H1 (cell line): Measurements from ENCODE around the gene DARS1. TPM values are rescaled to one million over a fixed set of nuclear protein-coding genes. Genes with fewer than 3 reads are reported as not detected.

ENCODE experiments used
- BACH1 ChIP-seq: IDR thresholded peaks from 2 replicates; pipeline ENCODE4 v1.6.1; 2012; ENCODE audit warnings: low read length, improper control_type of control experiment
- BCL11A ChIP-seq, 2 experiments: IDR thresholded peaks; one replicate each; pipeline ENCODE4 v1.6.1; 2011; ENCODE audit warnings: low read depth in 2 of 2, low read length in 2 of 2, mild to moderate bottlenecking in 2 of 2
- CBX5 ChIP-seq: fragments of 300-800, 300-1000 bp; sonication (generic); IDR thresholded peaks from 2 replicates; pipeline ENCODE4 v1.7.1; 2016; ENCODE audit warnings: antibody characterized with exemption, low read length, low read depth
- CEBPB ChIP-seq: IDR thresholded peaks from 2 replicates; pipeline ENCODE4 v1.6.1; 2012; ENCODE audit warnings: low read depth, low read length
- CTBP2 ChIP-seq: IDR thresholded peaks from 2 replicates; pipeline ENCODE4 v1.7.0; 2011; ENCODE audit warnings: borderline replicate concordance, mild to moderate bottlenecking, moderate library complexity, mixed read lengths, low read length; ENCODE audit not compliant: insufficient read depth, insufficient read length
- EGR1 ChIP-seq: IDR thresholded peaks from 2 replicates; pipeline ENCODE4 v1.6.1; 2011; ENCODE audit warnings: low read depth, low read length, borderline replicate concordance
- EP300 ChIP-seq, 2 experiments: IDR thresholded peaks; 1 replicate in 1 of 2; 2 replicates in 1 of 2; pipeline ENCODE4 v1.6.1; 2011 to 2012; ENCODE audit warnings: low read depth in 2 of 2, low read length in 2 of 2, mild to moderate bottlenecking in 2 of 2, borderline replicate concordance in 1 of 2, inconsistent platforms in 1 of 2, moderate library complexity in 1 of 2
- EZH2 ChIP-seq: fragments of 200-600 bp; sonication (generic); IDR thresholded peaks from 2 replicates; pipeline ENCODE4 v1.7.1; 2012; ENCODE audit warnings: low read depth, mild to moderate bottlenecking, moderate library complexity, low read length, inconsistent platforms; ENCODE audit not compliant: severe bottlenecking
- HDAC2 ChIP-seq, 2 experiments: fragments of 300-600 bp in 1 of 2; sonication (generic) in 1 of 2; IDR thresholded peaks; 2 replicates each; pipeline ENCODE4 v1.6.1; 2011 to 2012; ENCODE audit warnings: low read depth in 2 of 2, low read length in 2 of 2, mild to moderate bottlenecking in 2 of 2, moderate library complexity in 2 of 2, borderline replicate concordance in 1 of 2, inconsistent platforms in 1 of 2
- JUN ChIP-seq: IDR thresholded peaks from 2 replicates; pipeline ENCODE4 v1.6.1; 2011; ENCODE audit warnings: low read depth, mild to moderate bottlenecking, improper control_type of control experiment, low read length
- NRF1 ChIP-seq: IDR thresholded peaks from 2 replicates; pipeline ENCODE4 v1.6.1; 2011; ENCODE audit warnings: mild to moderate bottlenecking, low read depth, low read length, improper control_type of control experiment
- PHF8 ChIP-seq: fragments of 200-600 bp; sonication (generic); conservative IDR thresholded peaks from 2 replicates; pipeline ENCODE4 v1.7.1; 2012; ENCODE audit warnings: low read depth, mild to moderate bottlenecking, inconsistent platforms, low read length, moderate library complexity
- RAD21 ChIP-seq, 2 experiments: IDR thresholded peaks in 1 of 2; conservative IDR thresholded peaks in 1 of 2; 2 replicates each; pipeline ENCODE4 v1.6.1; 2011; ENCODE audit warnings: low read depth in 2 of 2, low read length in 2 of 2, improper control_type of control experiment in 1 of 2, inconsistent platforms in 1 of 2, mild to moderate bottlenecking in 1 of 2, moderate library complexity in 1 of 2
- RXRA ChIP-seq: IDR thresholded peaks from 2 replicates; pipeline ENCODE4 v1.6.1; 2011; ENCODE audit warnings: low read depth, mild to moderate bottlenecking, low read length, moderate library complexity; ENCODE audit not compliant: insufficient read depth
- SIN3A ChIP-seq, 2 experiments: IDR thresholded peaks in 1 of 2; conservative IDR thresholded peaks in 1 of 2; 2 replicates each; pipeline ENCODE4 v1.6.1; 2011 to 2012; ENCODE audit warnings: low read length in 2 of 2, improper control_type of control experiment in 1 of 2, low read depth in 1 of 2, mild to moderate bottlenecking in 1 of 2
- SIX5 ChIP-seq: IDR thresholded peaks from 2 replicates; pipeline ENCODE4 v1.6.1; 2011; ENCODE audit warnings: mild to moderate bottlenecking, low read depth, low read length
- SP1 ChIP-seq: IDR thresholded peaks from 2 replicates; pipeline ENCODE4 v1.6.1; 2011; ENCODE audit warnings: low read depth, low read length
- TAF1 ChIP-seq: IDR thresholded peaks from 2 replicates; pipeline ENCODE4 v1.6.1; 2011; ENCODE audit warnings: mild to moderate bottlenecking, low read depth, low read length
- TEAD4 ChIP-seq: IDR thresholded peaks from 2 replicates; pipeline ENCODE4 v1.6.1; 2012; ENCODE audit warnings: low read depth, low read length, inconsistent platforms, mixed read lengths
- YY1 ChIP-seq: IDR thresholded peaks from 2 replicates; pipeline ENCODE4 v1.6.1; 2011; ENCODE audit warnings: low read depth, mild to moderate bottlenecking, low read length
- polyA plus RNA-seq, 7 experiments: library from polyadenylated mRNA; depleted of rRNA in 3 of 7; stranded (reverse) in 5 of 7; unstranded in 2 of 7; fragments of >200 nt in 5 of 7; fragments of 200-250 nt in 2 of 7; gene quantifications; 1 replicate in 5 of 7; 2 replicates in 1 of 7; 4 replicates in 1 of 7; pipeline versions ENCODE4 v1.2.1 to v1.2.3, GENCODE V29; 2011 to 2013; ENCODE audit warnings: missing spikeins in 2 of 7, mixed read lengths in 2 of 7
- total RNA-seq: library from RNA; stranded (reverse); fragmentation: NEBNext Ultra II Directional; extraction: Animal tissue kit (Norgen Biotek cat#: 25700); gene quantifications from 2 replicates; pipeline ENCODE4 v1.2.1, GENCODE V29; 2021

The DARS1 gene
- total and polyA plus RNA-seq, 2 of the 8 experiments (the other 6 are each of a cell fraction or from before 2014, with no cell fraction given): 61.7 to 85.9 TPM

DNA sequence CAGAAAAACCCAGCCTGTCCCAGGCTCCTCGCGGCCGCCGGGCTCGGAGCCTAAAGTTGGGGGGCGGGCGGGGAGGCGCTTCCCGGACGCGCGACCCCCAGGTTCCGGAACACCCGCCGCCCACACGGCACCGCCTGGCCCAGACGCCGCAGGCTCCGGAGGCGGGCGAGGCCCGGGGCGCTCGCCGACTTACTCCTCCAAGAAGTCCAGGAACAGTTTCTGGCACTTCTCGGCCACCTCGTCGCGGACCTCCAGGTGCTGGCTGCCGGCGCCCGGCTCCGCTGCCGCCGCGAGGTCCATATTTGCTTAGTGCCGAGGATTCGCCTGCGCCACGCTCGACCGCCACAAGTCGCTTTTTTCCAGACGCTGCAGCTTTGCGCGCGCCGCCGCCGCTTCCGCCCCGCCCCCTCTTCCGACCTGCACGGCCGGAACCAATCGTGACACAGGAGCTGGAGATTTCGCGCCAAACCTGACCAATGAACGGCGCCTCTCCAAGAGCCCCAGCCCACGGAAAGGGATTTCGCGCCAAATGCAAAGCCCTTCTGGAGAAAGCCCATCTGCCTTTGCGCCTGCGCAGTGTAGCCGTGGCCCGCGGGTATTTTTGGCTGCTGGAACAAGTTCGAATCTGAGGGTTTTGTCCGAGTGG is 109.2 kb downstream of the DARS1 start, which contains the start of gene MCM6 (continued):
- TF ChIP-seq RXRA (no peak), RAD21 (IDR thresholded peaks at IDR 0.05 in 1 of 2, conservative IDR thresholded peaks at IDR 0.05 in 1 of 2; ENCODE audit: low read depth in 2 of 2, low read length in 2 of 2) (no peak), CEBPB (no peak), CBX5 (no peak), BACH1 (no peak), BCL11A (IDR thresholded peaks at IDR 0.05; ENCODE audit: low read depth in 2 of 2, low read length in 2 of 2) (no peak), SIN3A (conservative IDR thresholded peaks at IDR 0.05 in 1 of 2, IDR thresholded peaks at IDR 0.05 in 1 of 2; ENCODE audit: low read depth in 1 of 2, low read length in 2 of 2) (no peak), SP1 (peak; percentile 57; the same call in 1 of the 2 replicates), HDAC2 (IDR thresholded peaks at IDR 0.05; ENCODE audit: borderline replicate concordance in 1 of 2, low read depth in 2 of 2, low read length in 2 of 2) (0 out of 4 replicates have a peak, but pooled peaks of 1 of the 2 experiments have one; percentile 48), EGR1 (no peak), EP300 (IDR thresholded peaks at IDR 0.05; ENCODE audit: borderline replicate concordance in 1 of 2, low read depth in 2 of 2, low read length in 2 of 2) (no peak), TAF1 (peak; percentile 88), YY1 (no peak; the same call in 1 of the 2 replicates), NRF1 (peak; percentile 85), TEAD4 (no peak), SIX5 (no peak), CTBP2 (peak; percentile 59), PHF8 (peak; percentile 91), EZH2 (no peak), JUN (no peak)
